ENCODE results near the gene AFAP1L1.

Gene AFAP1L1

DNA sequence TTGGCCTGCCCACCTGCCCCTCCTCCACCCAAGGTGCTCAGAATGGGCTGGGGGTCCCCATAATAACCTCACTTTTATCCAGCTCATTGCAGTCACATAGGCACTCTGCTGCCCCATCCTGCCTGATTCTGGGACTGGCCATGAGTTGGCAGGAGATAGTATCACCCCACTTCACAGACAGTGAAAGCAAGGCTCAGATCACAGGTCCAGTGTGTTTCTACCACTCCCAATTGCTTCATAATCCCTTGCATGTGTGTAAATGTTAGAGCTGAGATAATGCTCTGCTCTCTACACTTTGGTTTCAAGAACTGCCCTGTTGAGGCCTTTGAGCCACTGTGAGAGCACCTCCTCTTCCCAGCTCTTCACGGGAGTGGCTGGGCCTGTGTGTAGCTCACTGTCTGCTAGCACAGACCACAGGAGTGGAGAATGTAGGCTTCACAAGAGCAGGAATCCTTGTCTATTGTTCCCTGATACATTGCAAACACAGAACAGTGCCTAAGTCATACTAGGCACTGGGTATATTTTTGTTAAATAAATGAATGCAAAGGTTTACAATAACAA lies 94.6 kb downstream of the AFAP1L1 start:
- no peak for DNase-seq (ENCODE audit: extremely low read depth, low read depth)
- TF ChIP-seq, protein P1, sequence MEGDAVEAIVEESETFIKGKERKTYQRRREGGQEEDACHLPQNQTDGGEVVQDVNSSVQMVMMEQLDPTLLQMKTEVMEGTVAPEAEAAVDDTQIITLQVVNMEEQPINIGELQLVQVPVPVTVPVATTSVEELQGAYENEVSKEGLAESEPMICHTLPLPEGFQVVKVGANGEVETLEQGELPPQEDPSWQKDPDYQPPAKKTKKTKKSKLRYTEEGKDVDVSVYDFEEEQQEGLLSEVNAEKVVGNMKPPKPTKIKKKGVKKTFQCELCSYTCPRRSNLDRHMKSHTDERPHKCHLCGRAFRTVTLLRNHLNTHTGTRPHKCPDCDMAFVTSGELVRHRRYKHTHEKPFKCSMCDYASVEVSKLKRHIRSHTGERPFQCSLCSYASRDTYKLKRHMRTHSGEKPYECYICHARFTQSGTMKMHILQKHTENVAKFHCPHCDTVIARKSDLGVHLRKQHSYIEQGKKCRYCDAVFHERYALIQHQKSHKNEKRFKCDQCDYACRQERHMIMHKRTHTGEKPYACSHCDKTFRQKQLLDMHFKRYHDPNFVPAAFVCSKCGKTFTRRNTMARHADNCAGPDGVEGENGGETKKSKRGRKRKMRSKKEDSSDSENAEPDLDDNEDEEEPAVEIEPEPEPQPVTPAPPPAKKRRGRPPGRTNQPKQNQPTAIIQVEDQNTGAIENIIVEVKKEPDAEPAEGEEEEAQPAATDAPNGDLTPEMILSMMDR (IDR thresholded peaks at IDR 0.05; ENCODE audit: low read depth, low read length): no peak

DNA sequence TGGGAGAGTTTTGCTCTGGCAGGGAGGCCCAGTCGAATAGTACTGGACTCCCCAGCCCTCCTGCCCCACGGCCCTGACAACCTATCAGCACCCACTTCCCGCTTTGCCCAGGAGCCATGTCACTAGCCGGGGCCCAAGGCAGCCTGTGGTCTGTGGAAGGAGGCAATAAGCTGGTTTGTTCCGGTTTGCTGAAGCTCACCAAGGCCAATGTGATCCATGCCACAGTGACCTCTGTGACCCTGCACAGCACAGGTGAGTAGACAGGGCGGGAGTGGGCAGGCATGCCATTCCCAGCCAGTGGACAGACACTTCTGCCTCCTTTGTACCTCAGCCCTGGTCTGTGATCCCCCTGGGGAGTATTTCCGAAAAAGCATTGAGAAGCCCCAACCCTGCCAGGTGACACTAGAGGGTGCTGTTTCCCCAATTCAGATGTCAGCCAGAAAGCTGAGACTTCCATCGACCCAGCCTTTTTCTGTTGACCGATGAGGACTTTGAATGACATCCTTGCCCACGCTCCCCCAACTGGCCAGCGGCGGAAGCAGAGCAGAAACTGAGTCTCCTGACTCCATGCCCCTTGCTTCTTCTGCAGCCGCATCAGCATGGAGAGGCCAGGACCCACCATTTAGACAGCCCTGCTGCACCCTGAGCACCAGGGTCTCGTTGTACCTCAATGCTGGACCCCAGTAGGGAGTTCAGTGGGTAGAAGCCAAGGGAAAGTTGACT lies 95.8 kb downstream of the AFAP1L1 start:
- no peak for DNase-seq (ENCODE audit: extremely low read depth, low read depth)
- TF ChIP-seq, protein P1 (IDR thresholded peaks at IDR 0.05; ENCODE audit: low read depth, low read length): peak; percentile 86

DNA sequence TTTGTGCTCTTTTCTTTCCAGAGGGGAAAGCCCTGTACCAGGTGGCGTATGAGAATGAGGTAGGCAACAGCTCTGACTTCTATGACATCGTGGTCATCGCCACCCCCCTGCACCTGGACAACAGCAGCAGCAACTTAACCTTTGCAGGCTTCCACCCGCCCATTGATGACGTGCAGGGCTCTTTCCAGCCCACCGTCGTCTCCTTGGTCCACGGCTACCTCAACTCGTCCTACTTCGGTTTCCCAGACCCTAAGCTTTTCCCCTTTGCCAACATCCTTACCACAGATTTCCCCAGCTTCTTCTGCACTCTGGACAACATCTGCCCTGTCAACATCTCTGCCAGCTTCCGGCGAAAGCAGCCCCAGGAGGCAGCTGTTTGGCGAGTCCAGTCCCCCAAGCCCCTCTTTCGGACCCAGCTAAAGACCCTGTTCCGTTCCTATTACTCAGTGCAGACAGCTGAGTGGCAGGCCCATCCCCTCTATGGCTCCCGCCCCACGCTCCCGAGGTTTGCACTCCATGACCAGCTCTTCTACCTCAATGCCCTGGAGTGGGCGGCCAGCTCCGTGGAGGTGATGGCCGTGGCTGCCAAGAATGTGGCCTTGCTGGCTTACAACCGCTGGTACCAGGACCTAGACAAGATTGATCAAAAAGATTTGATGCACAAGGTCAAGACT lies 96.5 kb downstream of the AFAP1L1 start:
- TF ChIP-seq, protein P1 (IDR thresholded peaks at IDR 0.05; ENCODE audit: low read depth, low read length): no peak
- no peak for DNase-seq (ENCODE audit: extremely low read depth, low read depth)

DNA sequence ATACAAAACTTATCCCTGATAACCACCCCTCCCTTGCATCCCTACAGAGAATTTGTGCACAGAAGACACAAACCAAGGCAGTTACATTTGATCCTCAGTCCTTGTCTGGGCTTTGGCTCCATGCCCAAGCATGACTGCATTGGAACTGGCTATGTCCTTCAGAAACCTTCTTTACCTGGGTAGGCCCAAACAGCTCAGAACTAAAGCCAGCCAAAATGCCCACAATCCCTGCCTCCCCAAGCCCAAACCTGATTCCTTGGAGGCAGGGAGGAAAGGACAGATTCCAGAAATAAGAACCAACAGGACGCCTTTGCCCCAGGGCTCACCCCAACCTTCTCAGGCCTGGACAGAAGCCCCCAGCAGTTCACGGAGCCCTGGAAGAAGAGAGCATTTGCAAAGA lies 99.2 kb downstream of the AFAP1L1 start:
- DNase-seq (ENCODE audit: extremely low read depth, low read depth): no peak
- TF ChIP-seq, protein P1 (IDR thresholded peaks at IDR 0.05; ENCODE audit: low read depth, low read length): no peak

DNA sequence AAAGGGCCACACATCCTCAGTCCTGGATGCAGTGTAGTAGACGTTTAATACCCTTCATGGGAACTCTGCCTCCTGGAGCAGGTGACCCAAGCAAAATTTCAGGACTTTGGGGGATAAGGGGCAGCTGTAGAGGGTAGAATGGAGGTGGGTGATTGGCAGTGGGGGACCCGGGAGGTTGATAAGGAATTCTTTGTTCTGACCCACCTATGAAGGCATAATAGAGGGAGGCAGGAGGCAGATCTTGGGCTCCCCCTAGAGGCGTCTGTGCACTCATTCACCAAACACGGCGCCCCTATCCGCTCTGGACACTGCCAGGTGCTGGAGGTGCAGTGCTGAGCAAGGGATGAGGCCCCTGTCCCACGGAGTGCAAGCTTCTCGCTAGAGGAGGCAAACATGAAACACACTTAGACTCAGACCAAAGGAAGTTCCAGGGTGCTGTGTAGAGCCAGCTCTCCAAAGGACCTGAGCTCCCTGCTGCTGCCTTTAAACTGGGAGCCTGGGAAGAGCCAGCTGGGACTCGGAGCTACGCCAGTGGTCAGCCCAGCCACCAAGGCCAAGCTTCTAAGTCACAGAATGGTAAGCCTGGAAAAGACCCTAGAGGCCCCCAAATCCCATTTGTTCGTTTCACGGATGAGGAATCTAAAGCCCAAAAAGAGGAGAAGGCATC lies 99.8 kb downstream of the AFAP1L1 start:
- TF ChIP-seq, protein P1 (IDR thresholded peaks at IDR 0.05; ENCODE audit: low read depth, low read length): peak; percentile 81
- no peak for DNase-seq (ENCODE audit: extremely low read depth, low read depth)

DNA sequence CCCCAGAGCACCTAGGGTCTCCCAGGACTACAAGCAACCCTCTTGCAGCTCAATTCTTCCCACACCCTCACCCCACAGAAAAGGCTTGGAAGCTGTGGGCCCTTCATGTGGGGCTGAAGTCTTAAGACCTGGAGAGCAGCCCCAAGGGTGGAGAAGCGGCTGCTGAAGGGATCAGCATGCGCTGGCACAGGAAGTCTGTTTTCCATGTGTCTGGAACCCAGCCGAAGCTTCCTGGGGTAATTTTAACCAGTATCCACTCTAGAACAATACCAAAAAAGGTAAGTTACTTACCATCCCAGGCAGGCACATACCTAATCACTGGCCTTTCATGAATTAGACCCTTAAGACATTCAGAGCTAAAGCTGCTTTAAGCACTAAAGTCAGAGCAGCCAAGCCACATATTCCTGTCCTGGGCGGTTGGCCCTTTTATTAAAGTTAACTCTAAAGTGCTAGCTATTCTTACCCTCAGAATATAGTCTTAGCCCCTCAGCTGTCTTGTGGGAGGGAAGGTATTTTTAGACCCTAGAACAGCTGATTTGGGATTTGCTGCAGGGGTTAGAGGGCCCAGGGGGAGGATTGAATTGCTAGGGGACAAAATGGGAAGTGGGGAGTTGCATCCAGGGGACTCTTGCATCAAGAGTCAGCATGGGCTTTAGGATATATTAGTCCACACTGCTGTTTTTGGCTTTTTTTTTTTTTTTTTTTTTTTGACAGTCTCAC lies 100.6 kb downstream of the AFAP1L1 start:
- DNase-seq (ENCODE audit: extremely low read depth, low read depth): no peak
- TF ChIP-seq, protein P1 (IDR thresholded peaks at IDR 0.05; ENCODE audit: low read depth, low read length): no peak
